HepG2 (cell line): Measurements from ENCODE around the gene TECPR1. TPM values are rescaled to one million over a fixed set of nuclear protein-coding genes. Genes with fewer than 3 reads are reported as not detected.

ENCODE experiments used
- ELF3 ChIP-seq: IDR thresholded peaks from 2 replicates; pipeline ENCODE4 v1.6.1; 2016; ENCODE audit warnings: missing genetic modification reagents, missing compliant biosample characterization
- FOSL2 ChIP-seq: sonication (generic); formaldehyde crosslinking; IDR thresholded peaks from 2 replicates; pipeline ENCODE4 v1.4.0; 2020; ENCODE audit warnings: missing genetic modification reagents
- JUND ChIP-seq: sonication (generic); formaldehyde crosslinking; IDR thresholded peaks from 2 replicates; pipeline ENCODE4 v1.8.0; 2022; ENCODE audit warnings: mild to moderate bottlenecking, missing genetic modification reagents
- KAT7 ChIP-seq: IDR thresholded peaks from 2 replicates; pipeline ENCODE4 v1.6.1; 2018; ENCODE audit warnings: borderline replicate concordance, missing compliant biosample characterization
- KDM5B ChIP-seq: sonication (generic); formaldehyde crosslinking; IDR thresholded peaks from 2 replicates; pipeline ENCODE4 v1.4.0; 2020; ENCODE audit warnings: missing genetic modification reagents, mild to moderate bottlenecking, borderline replicate concordance
- KMT2A ChIP-seq: sonication (generic); formaldehyde crosslinking; IDR thresholded peaks from 2 replicates; pipeline ENCODE4 v1.4.0; 2020; ENCODE audit warnings: missing genetic modification reagents
- MYC ChIP-seq: sonication (generic); formaldehyde crosslinking; IDR thresholded peaks from 2 replicates; pipeline ENCODE4 v1.9.0; 2021; ENCODE audit warnings: missing genetic modification reagents, borderline replicate concordance
- NCOA2 ChIP-seq: sonication (generic); formaldehyde crosslinking; IDR thresholded peaks from 2 replicates; pipeline ENCODE4 v1.8.0; 2022; ENCODE audit warnings: inconsistent platforms
- SMARCE1 ChIP-seq: fragments of 450-650 bp; IDR thresholded peaks from 2 replicates; pipeline ENCODE4 v1.6.1; 2017; ENCODE audit warnings: borderline replicate concordance
- SNRNP70 ChIP-seq: fragments of 200-400 bp; formaldehyde crosslinking; IDR thresholded peaks from 2 replicates; pipeline ENCODE4 v1.6.1; 2017; ENCODE audit warnings: mild to moderate bottlenecking, low read depth, low read length, moderate library complexity
- TEAD3 ChIP-seq: optimal IDR thresholded peaks from 2 replicates; pipeline ENCODE3; 2016; ENCODE audit warnings: borderline replicate concordance
- ZBTB20 ChIP-seq: sonication (generic); formaldehyde crosslinking; IDR thresholded peaks from 2 replicates; pipeline ENCODE4 v1.8.1; 2023; ENCODE audit warnings: missing genetic modification reagents, low read depth, mild to moderate bottlenecking, borderline replicate concordance
- ZNF180 ChIP-seq: sonication (generic); formaldehyde crosslinking; IDR thresholded peaks from 2 replicates; pipeline ENCODE4 v1.4.0; 2020; ENCODE audit warnings: low read depth, missing genetic modification reagents, borderline replicate concordance
- ZNF720 ChIP-seq: sonication (generic); formaldehyde crosslinking; IDR thresholded peaks from 2 replicates; pipeline ENCODE4 v1.4.0; 2020; ENCODE audit warnings: missing genetic modification reagents
- ZNF75D ChIP-seq: sonication (generic); formaldehyde crosslinking; IDR thresholded peaks from 2 replicates; pipeline ENCODE4 v1.8.1; 2023; ENCODE audit warnings: missing genetic modification reagents, mild to moderate bottlenecking, borderline replicate concordance
- polyA plus RNA-seq, 8 experiments: library from polyadenylated mRNA; depleted of rRNA in 3 of 8; stranded (reverse) in 7 of 8; unstranded in 1 of 8; fragments of >200 nt; fragmentation: Illumina TruSeq in 4 of 8; extraction: Trizol in 4 of 8; gene quantifications; 2 replicates each; pipeline versions ENCODE4 v1.2.1 to v1.2.3, GENCODE V29; 2011 to 2016; ENCODE audit warnings: low read depth in 4 of 8, missing spikeins in 1 of 8, mixed read lengths in 1 of 8; ENCODE audit not compliant: insufficient read depth in 1 of 8
- total RNA-seq, 5 experiments: library from RNA; depleted of rRNA; stranded (reverse); fragments of >200 nt; fragmentation: Illumina TruSeq; extraction: Trizol; gene quantifications; 2 replicates each; pipeline ENCODE4 v1.2.3, GENCODE V29; 2016; ENCODE audit warnings: low read depth in 1 of 5
- TF ChIP-seq, protein P1 (sequence below): conservative IDR thresholded peaks from 2 replicates; pipeline ENCODE4 v1.6.1; 2018; ENCODE audit warnings: missing genetic modification reagents
- TF ChIP-seq, protein P2 (sequence below): sonication (generic); formaldehyde crosslinking; IDR thresholded peaks from 2 replicates; pipeline ENCODE4 v1.4.0; 2020; ENCODE audit warnings: low read depth, missing genetic modification reagents
- TF ChIP-seq, protein P3 (sequence below): sonication (generic); formaldehyde crosslinking; IDR thresholded peaks from 2 replicates; pipeline ENCODE4 v1.4.0; 2020; ENCODE audit warnings: missing genetic modification reagents, borderline replicate concordance
- TF ChIP-seq, protein P4 (sequence below): sonication (generic); formaldehyde crosslinking; IDR thresholded peaks from 2 replicates; pipeline ENCODE4 v1.8.1; 2022; ENCODE audit warnings: low read depth, mild to moderate bottlenecking, missing genetic modification reagents

Gene TECPR1
- total and polyA plus RNA-seq, 2 of the 13 experiments (the other 11 are each of a cell fraction or from before 2014, with no cell fraction given): 2.3 to 6.3 TPM

DNA sequence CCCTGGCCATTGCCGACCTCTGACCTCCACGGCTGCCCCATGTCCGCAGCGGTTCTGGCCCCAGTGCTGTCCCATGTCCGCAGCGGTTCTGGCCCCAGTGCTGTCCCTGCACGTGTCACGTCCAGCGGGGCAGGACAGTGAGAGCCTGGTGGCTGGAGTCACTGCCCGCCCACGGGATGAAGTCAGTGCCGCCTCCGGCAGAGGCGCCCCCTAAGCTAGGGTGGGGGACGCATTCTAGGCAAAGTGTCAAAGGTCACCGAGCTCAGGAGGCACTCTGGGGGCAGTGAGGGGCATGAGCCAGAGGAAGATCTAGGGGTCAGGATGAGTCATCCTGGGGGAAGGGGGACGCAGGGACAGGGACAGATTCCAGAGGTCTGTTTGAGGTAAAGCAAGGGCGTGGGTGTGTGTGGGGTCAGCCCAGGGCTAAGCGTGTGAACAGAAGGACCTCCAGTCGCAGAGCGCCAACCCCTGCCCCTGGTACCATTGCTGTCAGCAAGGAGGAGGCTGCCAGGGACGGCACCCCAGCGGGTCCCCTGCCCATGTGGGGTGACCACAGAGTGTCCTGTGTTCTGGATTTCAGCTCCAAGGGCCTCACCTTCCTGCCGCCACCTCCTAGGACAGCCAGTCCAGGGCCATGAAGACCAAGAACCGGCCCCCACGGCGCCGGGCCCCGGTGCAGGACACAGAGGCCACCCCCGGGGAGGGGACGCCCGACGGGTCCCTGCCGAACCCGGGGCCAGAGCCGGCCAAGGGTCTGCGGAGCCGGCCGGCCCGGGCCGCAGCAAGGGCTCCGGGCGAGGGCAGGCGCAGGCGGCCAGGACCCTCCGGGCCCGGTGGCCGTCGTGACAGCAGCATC lies 40.1 kb downstream of the TECPR1 start (continued):
- TF ChIP-seq FOSL2 (peak; percentile 97), JUND (CRISPR knock-in tag) (peak; percentile 99), NCOA2 (CRISPR knock-in tag) (0 out of 2 replicates have a peak, but pooled peaks have one; percentile 32), TEAD3 (peak; percentile 80), ZNF180 (CRISPR knock-in tag) (no peak), SMARCE1 (no peak), ZNF720 (CRISPR knock-in tag) (no peak), SNRNP70 (no peak), KDM5B (CRISPR knock-in tag) (peak; percentile 71; the same call in 1 of the 2 replicates), ZBTB20 (CRISPR knock-in tag) (0 out of 2 replicates have a peak, but pooled peaks have one; percentile 43), ELF3 (CRISPR knock-in tag) (no peak), KAT7 (no peak), KMT2A (CRISPR knock-in tag) (no peak), MYC (CRISPR knock-in tag) (peak; percentile 94), ZNF75D (CRISPR knock-in tag) (no peak)
- TF ChIP-seq, protein P1, sequence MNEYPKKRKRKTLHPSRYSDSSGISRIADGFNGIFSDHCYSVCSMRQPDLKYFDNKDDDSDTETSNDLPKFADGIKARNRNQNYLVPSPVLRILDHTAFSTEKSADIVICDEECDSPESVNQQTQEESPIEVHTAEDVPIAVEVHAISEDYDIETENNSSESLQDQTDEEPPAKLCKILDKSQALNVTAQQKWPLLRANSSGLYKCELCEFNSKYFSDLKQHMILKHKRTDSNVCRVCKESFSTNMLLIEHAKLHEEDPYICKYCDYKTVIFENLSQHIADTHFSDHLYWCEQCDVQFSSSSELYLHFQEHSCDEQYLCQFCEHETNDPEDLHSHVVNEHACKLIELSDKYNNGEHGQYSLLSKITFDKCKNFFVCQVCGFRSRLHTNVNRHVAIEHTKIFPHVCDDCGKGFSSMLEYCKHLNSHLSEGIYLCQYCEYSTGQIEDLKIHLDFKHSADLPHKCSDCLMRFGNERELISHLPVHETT: no peak
- TF ChIP-seq, protein P2, sequence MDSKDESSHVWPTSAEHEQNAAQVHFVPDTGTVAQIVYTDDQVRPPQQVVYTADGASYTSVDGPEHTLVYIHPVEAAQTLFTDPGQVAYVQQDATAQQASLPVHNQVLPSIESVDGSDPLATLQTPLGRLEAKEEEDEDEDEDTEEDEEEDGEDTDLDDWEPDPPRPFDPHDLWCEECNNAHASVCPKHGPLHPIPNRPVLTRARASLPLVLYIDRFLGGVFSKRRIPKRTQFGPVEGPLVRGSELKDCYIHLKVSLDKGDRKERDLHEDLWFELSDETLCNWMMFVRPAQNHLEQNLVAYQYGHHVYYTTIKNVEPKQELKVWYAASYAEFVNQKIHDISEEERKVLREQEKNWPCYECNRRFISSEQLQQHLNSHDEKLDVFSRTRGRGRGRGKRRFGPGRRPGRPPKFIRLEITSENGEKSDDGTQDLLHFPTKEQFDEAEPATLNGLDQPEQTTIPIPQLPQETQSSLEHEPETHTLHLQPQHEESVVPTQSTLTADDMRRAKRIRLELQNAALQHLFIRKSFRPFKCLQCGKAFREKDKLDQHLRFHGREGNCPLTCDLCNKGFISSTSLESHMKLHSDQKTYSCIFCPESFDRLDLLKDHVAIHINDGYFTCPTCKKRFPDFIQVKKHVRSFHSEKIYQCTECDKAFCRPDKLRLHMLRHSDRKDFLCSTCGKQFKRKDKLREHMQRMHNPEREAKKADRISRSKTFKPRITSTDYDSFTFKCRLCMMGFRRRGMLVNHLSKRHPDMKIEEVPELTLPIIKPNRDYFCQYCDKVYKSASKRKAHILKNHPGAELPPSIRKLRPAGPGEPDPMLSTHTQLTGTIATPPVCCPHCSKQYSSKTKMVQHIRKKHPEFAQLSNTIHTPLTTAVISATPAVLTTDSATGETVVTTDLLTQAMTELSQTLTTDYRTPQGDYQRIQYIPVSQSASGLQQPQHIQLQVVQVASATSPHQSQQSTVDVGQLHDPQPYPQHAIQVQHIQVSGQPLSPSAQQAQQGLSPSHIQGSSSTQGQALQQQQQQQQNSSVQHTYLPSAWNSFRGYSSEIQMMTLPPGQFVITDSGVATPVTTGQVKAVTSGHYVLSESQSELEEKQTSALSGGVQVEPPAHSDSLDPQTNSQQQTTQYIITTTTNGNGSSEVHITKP: no peak
- TF ChIP-seq, protein P3, sequence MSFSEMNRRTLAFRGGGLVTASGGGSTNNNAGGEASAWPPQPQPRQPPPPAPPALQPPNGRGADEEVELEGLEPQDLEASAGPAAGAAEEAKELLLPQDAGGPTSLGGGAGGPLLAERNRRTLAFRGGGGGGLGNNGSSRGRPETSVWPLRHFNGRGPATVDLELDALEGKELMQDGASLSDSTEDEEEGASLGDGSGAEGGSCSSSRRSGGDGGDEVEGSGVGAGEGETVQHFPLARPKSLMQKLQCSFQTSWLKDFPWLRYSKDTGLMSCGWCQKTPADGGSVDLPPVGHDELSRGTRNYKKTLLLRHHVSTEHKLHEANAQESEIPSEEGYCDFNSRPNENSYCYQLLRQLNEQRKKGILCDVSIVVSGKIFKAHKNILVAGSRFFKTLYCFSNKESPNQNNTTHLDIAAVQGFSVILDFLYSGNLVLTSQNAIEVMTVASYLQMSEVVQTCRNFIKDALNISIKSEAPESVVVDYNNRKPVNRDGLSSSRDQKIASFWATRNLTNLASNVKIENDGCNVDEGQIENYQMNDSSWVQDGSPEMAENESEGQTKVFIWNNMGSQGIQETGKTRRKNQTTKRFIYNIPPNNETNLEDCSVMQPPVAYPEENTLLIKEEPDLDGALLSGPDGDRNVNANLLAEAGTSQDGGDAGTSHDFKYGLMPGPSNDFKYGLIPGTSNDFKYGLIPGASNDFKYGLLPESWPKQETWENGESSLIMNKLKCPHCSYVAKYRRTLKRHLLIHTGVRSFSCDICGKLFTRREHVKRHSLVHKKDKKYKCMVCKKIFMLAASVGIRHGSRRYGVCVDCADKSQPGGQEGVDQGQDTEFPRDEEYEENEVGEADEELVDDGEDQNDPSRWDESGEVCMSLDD (CRISPR knock-in tag): peak; percentile 72; the same call in 1 of the 2 replicates
- TF ChIP-seq, protein P4, sequence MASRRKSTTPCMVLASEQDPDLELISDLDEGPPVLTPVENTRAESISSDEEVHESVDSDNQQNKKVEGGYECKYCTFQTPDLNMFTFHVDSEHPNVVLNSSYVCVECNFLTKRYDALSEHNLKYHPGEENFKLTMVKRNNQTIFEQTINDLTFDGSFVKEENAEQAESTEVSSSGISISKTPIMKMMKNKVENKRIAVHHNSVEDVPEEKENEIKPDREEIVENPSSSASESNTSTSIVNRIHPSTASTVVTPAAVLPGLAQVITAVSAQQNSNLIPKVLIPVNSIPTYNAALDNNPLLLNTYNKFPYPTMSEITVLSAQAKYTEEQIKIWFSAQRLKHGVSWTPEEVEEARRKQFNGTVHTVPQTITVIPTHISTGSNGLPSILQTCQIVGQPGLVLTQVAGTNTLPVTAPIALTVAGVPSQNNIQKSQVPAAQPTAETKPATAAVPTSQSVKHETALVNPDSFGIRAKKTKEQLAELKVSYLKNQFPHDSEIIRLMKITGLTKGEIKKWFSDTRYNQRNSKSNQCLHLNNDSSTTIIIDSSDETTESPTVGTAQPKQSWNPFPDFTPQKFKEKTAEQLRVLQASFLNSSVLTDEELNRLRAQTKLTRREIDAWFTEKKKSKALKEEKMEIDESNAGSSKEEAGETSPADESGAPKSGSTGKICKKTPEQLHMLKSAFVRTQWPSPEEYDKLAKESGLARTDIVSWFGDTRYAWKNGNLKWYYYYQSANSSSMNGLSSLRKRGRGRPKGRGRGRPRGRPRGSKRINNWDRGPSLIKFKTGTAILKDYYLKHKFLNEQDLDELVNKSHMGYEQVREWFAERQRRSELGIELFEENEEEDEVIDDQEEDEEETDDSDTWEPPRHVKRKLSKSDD: no peak
